IMR-90 (cell line): ENCODE measurements around the gene CDKN2C.

Experiments
- CTCF ChIP-seq: conservative IDR thresholded peaks from 2 replicates; pipeline ENCODE4 v1.5.1; 2012; ENCODE audit warnings: mild to moderate bottlenecking, low read depth, low read length, improper control_type of control experiment
- MXI1 ChIP-seq: IDR thresholded peaks from 2 replicates; pipeline ENCODE4 v1.6.1; 2012; ENCODE audit warnings: low read depth, mild to moderate bottlenecking, low read length, moderate library complexity, borderline replicate concordance
- RAD21 ChIP-seq: IDR thresholded peaks from 2 replicates; pipeline ENCODE4 v1.6.1; 2012; ENCODE audit warnings: low read length, improper control_type of control experiment

DNA sequence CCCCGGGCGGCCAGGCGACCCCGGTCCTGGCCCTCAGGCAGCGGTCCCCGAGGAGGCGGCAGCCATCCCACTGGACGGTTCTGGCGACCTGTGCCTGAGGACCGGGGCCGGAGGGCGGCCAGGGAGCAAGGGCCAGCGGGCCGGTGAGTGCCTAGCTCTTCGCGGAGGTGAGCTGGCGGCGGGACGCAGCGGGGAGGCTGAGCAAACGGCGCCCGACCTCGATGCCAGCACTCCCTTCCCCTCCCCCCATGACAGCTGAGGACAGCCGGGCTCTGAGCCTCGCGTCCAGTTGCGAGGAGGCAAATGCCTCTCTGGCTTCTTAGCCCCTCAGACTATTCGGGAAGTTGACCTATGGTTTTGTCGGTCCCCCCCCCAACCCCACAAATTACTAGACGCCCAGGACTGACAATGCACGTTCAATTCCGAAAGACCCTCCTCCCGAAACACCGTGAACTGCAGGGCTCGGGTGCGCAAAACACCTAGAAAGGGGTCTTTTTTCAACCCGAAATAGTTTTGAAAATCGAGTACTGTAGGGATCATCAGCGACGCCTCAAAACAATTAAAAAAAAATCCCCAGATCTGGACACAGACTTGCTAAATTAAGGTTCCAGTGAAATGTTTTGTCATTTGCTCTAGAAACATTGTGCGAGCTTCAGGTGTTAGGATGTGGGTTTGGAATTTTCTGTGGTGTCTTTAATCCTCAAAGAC, 8.3 kb downstream of the CDKN2C start:
- TF ChIP-seq CTCF (no peak), MXI1 (0 out of 2 replicates have a peak, but pooled peaks have one; percentile 30), RAD21 (no peak)
